A204.1 (cell line): ENCODE measurements around the gene HEPHL1.
"Not testable (repeated sequence)": the region's sequence is repeated elsewhere in the genome, so short reads cannot be mapped to it uniquely, and the experiment has no call there.

Experiments used
- FAIRE-seq: peaks from 2 replicates; lab custom pipeline; 2012; peaks lifted over from hg19 to GRCh38; lab: Jason Lieb, UNC

The HEPHL1 gene, protein sequence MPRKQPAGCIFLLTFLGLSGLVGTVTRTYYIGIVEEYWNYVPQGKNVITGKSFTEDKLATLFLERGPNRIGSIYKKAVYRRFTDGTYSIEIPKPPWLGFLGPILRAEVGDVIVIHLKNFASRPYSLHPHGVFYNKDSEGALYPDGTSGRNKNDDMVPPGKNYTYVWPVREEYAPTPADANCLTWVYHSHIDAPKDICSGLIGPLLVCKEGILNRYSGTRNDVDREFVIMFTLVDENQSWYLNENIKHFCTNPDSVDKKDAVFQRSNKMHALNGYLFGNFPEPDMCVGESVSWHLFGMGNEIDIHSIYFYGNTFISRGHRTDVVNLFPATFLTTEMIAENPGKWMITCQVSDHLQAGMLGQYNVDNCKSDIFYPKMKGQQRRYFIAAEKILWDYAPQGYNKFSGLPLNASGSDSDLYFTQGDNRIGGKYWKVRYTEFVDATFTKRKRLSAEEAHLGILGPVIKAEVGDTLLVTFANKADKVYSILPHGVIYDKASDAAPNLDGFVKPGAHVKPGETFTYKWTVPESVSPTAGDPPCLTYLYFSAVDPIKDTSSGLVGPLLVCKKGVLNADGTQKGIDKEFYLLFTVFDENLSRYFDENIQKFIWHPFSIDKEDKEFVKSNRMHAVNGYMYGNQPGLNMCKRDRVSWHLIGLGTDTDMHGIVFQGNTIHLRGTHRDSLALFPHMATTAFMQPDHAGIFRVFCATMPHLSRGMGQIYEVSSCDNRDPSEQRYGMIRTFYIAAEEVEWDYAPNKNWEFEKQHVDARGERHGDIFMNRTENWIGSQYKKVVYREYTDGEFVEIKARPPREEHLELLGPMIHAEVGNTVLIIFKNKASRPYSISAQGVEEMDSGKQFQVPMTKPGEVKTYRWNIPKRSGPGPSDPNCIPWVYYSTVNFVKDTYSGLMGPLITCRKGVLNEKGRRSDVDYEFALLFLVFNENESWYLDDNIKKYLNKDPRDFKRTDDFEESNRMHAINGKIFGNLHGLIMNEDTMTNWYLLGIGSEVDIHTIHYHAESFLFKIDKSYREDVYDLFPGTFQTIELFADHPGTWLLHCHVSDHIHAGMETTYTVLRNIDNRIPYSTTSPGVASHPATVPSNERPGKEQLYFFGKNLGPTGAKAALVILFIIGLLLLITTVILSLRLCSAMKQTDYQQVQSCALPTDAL

DNA sequence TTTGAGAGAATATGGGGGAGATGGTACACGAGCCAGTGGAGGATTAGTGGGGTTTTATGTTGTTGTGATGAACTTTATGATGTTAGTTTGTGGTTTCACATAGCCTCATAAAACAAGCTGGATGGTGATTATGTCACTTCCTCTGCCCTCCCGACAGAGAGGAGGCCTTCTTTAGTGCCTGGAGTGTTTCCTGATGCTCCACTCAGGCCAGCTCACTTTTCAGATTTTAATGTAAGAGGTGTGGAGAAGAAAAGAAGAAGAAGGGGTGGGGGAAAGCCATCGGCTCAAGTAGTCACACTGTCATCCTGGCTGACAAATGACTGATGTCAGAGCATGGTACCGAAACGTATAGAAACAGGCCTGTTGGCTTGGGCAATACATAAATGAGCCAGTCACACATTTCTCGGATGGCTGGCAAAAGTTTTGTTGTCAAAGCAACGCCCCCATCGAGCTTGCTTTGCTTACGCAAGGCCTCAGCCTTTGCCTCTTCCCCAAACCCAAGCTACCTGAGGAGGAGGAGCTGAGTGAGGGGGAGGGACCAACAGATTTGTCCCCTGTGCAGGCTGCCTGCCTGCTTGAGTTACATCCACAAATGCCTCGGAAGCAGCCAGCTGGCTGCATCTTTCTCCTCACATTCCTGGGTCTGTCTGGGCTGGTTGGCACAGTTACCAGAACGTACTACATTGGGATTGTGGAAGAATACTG, at the start of gene HEPHL1:
Gene HEPHL1 (plus strand): TSS at position 578 of the 705 bp plus-strand sequence. CDS start 15 bp downstream, at position 593.
- FAIRE-seq = no peak

DNA sequence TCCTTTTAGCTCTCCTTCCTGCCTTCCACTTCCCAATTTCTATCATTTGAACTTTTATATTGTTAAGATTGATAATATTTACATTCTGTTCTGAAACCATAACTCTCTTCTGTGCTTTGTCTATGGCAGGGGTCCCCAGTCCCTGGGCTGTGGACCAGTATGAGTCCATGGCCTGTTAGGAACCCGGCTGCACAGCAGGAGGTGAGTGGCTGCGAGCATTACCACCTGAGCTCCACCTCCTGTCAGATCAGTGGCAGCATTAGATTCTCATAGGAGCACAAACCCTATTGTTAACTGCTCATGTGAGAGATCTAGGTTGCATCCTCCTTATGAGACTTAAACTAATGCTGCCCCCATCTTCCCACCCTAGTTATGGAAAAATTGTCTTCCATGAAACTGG, 48.4 kb upstream of the HEPHL1 start:
- FAIRE-seq = no peak

DNA sequence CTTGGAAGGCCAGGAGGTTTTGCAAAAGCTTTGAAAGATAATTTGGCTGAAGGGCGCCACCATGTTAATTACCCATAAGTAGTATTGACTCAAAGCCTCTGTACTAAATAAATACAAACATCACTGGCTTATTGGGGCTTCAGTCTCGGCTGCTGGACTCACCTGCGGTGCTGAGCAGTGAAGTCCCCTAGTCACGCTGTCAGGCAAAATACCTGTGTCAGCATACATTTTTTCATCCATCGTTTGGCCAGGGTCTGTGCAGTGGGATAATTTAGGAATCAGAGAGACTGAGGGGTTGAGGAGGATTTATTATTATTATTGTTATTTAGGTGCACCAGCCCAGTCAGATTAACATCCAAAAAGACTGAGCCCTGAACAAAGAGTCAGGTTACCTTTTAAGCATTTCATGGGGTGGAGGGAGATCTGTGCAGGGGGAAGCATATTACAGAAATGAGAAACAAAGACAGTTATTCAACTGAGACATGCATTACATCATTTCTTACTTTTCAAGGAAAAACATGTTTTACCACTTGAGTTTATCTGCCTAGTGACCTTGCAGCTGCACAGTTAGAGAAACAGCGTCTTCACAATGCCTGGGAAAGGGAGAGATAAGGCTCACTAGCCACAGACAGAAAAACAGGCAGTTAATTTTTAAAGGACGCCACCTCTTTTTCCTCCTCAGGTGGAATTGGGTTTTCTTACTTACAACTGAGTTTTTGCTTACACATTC, 47.7 kb upstream of the HEPHL1 start:
- not testable (repeated sequence) for FAIRE-seq

DNA sequence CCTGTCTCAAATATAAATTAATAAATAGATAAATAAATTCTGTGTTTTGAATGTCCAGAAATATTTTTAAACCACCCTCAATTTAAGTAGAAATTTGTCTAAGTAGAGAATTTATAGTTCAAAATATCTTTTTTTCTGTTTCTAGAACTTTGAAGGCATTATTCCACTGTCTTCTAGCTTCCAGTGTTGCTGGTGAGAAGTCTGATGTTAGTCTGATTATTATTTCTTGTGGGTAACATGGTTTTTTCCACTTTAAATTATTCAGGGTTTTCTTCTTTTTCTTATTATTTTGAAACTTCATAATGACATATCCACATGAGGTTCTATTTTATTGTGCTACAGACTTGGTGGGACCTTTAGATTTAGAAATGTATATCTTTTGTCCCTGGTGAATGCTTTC, 46.4 kb upstream of the HEPHL1 start:
- FAIRE-seq = no peak

DNA sequence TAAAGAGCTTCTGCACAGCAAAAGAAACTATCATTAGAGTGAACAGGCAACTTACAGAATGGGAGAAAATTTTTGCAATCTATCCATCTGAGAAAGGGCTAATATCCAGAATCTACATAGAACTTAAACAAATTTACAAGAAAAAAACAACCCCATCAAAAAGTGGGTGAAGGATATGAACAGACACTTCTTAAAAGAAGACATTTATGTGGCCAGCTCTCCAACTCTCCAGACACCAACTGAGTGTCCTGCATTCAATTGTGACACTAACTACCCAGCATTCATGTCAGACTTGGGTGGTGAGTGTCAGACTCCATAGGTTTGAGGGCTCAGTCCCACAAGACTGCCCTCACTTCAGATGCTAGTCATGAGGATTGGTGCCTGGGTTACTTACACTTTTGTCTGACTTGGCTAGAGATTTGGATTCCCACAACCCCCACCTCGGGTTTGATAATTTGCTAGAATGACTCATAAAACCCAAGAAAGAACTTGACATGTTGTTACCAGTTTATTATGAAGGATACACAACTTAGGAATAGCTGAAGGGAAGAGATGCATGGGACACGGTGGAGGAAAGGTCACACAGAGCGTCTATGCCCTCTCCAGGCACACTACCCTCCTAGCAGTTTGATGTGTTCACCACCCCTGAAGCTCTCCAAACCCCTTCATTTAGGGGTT, 44.4 kb upstream of the HEPHL1 start:
- FAIRE-seq = not testable (repeated sequence)

DNA sequence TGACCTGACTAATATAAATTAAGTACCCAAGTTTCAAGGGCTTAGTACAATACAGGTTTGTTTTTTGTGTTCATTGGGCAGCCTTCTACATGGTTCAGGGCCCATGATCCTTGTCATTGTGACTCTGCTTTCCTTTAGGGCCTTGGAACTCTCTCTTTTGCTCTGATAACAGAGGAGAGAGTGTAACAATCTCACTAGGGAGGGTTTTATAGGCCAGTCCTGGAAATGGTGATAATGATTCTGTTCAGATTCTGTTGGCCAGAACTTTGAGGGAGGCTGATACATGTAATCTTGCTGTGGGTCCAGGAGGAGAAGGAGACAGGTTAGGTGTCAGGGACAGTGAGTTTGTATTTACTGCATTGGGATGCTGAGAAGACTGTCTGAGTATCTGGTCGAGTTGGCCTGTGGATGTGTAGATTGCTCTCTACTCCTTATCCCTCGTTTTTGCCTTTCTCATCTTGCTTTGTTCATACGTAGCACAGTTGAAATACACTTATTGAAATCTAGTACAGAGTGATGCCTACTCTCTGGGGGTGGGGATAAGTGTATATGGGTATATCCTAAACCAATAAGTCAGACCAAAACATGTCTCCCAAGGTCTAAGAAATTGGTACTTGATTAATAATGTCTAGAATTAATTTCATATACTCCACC, 37.5 kb upstream of the HEPHL1 start:
- FAIRE-seq = no peak

DNA sequence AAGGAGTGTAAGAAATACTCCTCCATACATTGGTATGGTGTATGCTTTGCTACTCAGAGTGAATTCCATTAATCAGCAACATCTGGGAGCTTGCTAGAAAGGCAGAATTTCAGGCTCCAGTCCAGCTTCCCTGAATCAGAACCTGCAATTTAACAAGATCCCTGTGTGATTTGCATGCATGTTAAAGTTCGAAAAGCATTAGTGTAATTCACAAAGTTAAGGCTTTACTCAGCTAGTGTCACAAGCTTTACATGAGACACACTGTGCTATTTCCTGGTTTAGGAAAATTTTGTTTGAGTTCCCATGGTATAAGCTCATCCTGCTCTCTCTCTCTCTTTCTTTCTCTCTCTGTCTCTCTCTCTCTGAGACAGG, 37.0 kb upstream of the HEPHL1 start:
- no peak for FAIRE-seq

DNA sequence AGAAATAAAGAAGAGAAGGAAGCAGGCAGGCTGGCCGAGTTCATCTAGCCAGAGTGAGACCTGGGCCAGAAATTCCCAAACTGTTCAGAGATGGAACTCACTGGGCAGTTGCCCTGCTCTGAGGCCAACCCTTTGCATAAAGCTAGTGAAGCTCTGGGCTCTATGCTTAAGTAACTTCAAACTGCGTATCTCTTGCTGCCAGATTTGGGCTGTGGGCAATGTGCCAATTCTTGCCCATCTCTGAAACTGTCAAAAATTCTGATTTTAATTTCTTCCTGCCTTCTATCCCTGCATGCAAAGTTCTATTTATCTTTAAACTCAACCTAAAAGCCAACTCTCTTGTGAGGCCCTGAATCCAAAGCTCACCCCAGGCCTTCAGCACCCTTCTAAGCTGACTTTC, 36.2 kb upstream of the HEPHL1 start:
- no peak for FAIRE-seq

DNA sequence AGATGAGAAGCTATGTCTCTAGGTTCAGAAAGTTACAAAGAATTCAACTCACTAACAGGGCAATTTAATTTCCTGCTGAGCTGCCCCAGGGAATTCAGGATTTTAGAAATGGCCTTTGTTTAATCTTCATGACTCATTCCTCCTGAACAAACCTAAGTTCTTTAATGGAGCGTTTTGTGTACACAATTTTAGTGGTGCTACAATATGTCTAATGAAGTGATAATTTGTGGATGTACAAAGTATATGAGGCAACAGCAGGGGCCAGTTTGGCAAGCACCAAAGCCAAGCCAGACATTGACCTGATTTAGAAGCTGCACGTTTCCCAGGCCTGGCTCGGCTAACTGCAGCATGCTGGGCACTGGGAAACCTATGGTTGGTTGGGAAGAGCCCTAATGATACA, 34.4 kb upstream of the HEPHL1 start:
- FAIRE-seq = no peak

DNA sequence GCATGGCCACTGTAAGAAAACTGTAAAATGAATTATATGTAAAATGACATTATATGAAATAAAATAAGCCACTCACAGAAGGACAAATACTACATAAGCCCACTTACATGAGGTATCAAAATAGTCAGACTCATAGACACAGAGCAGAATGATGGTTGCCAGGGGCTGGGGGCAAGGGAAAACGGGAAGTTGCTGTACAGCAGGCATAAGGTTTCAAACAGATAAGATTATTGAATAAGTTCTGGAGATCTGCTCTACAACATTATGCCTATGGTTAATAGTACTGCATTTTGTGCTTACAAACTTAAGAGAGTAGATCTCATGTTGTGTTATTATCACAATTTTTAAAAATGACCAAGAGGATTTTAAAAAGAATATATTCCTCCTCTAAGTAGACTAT, 32.7 kb upstream of the HEPHL1 start:
- no peak for FAIRE-seq

DNA sequence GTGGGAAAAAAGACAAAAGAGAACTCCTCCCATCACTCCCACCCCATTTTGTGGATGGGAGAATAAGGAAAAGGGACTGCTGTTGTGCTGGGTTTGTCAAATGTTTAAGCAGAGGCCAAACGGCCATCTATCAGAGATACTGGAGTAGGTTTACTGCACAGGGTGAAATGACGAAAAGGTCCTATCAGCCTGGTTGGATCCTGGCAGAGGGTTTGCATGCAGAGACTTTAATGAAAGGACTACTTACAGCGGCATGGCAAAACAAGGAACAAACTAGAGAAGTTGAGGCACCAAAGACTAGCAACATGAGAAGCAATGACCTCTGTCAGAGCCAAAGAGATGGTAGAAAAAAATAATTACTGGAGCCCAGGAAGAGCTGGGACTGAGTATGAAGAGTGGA, 32.2 kb upstream of the HEPHL1 start:
- no peak for FAIRE-seq

DNA sequence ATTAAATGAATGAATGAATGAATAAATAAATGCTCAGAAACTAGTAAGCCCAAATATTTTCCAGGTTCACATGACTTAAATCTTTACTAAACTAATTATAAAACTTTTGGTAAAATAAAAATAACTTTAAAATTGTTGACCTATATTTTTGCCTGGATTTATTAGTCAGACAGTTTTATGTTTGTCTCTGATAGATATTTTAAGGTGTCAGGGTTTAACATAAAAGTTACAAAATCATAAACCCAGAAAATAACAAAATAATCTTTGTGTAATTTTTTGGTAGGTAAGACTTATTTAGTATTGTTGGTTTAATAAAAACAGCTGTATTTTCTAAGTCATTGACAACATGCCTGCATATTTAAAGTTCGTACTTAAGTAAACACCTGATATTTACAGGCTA, 27.4 kb upstream of the HEPHL1 start:
- FAIRE-seq = no peak

DNA sequence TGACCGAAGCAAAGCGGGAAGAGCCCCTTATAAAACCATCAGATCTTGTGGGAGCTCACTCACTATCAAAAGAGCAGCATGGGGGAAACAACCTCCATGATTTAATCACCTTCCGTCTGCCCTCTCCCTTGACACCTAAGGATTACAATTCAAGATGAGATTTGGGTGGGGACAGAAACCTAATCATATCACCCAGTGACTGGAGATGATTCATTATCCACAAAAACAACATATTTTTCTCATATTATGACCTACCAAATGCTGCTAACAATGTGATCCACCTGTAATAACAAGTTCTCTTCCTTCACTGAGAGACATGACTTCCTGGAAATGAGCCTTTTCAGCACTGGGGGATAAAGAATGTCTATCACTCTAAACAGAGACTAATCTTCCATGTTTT, 23.4 kb upstream of the HEPHL1 start:
- no peak for FAIRE-seq

DNA sequence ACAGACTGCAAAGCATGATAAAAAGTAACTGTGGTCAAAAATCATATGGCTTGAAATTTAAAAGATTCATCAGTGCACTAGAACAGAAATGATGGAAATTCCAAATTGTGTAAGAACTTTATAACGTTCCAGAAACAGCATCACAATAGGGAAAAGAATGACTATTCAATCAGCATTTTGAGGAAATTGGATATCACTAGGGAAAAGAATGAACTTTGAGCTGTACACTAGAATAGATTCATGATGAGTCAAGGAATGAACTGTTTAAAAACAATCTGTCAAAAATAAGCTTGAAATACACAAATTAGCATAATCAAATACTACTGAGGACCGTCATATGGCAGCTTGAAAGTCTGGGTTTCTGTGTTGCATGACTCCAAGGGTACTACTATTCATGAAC, 20.5 kb upstream of the HEPHL1 start:
- no peak for FAIRE-seq

DNA sequence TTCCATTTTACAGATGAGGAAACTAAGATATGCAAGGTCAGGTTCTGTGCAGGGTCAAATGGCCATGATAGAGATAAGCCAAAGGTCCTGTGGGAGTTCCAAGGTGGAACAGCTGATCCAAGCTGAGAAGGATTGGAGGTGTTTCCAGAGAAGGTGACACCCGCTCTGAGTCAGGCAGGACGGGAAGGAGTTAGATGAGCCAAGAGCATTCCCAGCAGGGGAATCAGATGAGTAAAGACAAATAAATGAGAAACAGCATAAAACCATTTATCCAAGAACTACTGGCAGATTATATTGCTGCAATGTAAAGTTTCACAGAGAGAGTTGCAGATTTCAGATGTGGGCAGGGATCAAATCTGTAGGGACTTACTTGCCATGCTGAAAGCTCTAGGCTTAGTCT, 18.9 kb upstream of the HEPHL1 start:
- FAIRE-seq = no peak

DNA sequence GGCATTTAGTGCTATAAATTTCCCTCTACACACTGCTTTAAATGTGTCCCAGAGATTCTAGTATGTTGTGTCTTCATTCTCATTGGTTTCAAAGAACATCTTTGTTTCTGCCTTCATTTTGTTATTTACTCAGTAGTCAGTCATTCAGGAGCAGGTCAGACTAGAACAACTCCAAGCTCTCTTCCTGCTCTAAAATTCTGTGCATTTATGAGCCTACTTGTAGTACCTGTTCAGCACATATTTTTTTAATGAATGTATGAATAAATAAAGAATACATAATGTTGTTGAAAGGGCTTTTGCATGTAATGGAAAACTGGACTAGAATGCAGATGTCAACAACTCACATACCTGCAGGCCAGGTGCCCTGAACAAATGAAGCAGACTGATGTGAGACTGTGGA, 13.7 kb upstream of the HEPHL1 start:
- FAIRE-seq = no peak

DNA sequence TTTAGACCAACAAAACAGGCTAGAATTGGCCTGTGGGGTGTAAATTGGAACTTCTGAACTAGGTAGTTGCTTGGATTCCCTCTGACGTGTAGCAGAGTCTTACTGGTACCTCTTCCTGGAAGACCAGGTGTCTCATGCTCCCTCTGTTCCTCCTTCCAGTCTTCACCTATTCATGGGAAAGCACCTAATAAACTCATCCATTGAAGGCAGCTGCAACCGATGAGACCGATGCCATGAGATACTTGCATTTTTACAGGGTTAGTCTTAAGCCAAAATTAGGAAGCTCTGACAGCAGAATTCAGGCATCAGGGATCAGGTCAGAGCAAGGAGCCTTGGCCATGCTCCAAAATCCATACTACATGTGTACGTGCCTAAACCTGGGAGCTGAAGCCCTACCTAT, 13.2 kb upstream of the HEPHL1 start:
- FAIRE-seq = no peak

DNA sequence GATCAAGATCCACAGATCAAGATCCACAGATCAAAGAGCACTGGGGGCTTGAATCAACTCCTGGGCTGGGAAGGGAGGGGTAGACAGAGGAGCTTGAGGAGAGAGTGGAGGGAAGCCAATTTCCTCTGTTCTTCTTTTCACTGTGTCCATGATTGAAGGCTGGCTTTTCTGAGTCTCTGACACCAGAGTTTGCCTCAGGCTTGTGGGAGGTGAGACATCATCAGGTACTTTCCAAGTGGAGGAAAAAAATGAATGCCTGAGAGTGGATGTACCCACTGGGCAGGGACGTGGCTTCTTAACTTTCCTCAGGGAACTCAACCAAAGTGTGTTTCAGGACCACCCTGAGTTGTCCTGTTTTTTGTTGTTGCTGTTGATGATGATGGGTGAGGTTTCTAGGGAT, 11.0 kb upstream of the HEPHL1 start:
- FAIRE-seq = no peak

DNA sequence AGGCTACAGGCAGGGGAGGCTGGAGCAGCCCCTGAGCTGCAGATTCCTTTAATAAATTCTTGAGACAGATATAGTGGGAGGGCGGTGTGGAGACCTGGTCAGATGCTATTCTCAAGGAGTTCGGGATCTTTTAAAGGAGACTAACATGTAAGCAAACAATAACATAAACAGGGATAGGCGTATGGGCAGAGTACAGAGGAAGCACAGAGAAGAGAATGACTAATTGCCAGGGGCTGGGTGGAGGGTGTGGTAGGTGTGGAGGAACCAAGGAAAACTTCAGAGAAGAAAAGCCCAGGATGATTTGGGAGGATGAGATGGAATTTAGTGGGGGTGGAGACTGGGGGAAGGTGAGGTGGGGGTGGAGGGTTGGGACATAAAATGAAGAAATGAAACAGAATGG, 9.7 kb upstream of the HEPHL1 start:
- FAIRE-seq = no peak

DNA sequence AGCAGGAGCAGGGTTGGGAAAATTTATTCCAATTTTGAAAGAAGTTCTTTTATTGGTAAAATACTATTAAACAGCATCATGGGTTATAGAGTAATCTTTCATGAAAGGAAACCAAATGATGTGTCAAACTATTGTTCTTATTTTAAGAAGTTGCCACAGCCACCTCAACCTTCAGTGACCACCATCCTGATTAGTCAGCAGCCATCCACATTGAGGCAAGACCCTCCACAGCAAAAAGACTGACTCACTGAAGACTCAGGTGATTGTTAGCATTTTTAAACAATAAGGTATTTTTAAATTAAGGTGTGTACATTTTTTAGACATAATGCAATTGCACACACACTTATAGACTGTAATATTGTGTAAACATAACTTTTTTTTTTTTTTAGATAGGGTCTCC, 3.7 kb upstream of the HEPHL1 start:
- FAIRE-seq = no peak

DNA sequence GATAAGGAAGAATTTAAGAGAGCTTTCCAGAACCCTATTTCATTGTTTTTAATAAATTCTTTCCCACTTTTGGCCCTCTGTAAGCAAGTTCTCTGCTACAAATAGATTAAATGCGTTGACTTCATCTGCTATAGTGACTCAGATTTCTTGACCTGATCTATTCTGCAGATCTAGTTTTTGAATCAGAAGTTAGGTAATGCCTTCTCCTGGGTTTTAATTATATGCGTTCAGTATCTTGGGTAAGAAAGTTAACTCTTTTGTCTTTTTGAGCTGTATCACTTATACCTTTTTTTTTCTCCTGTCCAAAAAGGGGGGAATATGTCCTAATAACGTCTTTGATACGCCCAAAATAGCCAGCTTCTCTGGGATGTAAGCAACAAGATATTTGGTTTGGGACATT, 2.4 kb upstream of the HEPHL1 start:
- no peak for FAIRE-seq
